SK-N-SH (cell line): ENCODE results near the gene LMO4. TPM values are rescaled to one million over a fixed set of nuclear protein-coding genes. Genes with fewer than 3 reads are reported as not detected.

Experiments
- CTCF ChIA-PET: fragments of 300-600, 350-600 bp; formaldehyde crosslinking; extraction: SDS; loops from one replicate; lab custom pipeline; 2021; lab: Yijun Ruan, JAX
- POLR2A ChIA-PET: fragments of 350-600 bp; sonication (Branson Sonifier 250); formaldehyde crosslinking; extraction: SDS; loops from one replicate; lab custom pipeline; 2020; ENCODE audit warnings: antibody characterized with exemption, inconsistent platforms; lab: Yijun Ruan, JAX
- DNase-seq: peaks from one replicate; pipeline ENCODE4 v3.0.0; 2012
- H2AFZ ChIP-seq: fragments of 200-600 bp; sonication (generic); 2 replicates; pipeline ENCODE4 v1.8.1; 2016; ENCODE audit warnings: antibody characterized with exemption, mild to moderate bottlenecking, low read depth
- H3F3A ChIP-seq: fragments of 200-600 bp; sonication (generic); replicated peaks from 2 replicates; pipeline ENCODE3; 2016; ENCODE audit warnings: antibody characterized with exemption, mild to moderate bottlenecking; ENCODE audit not compliant: insufficient read depth
- H3K27ac ChIP-seq, 2 experiments: fragments of 200-500 bp in 1 of 2; fragments of 200-600 bp in 1 of 2; sonication (Bioruptor generic) in 1 of 2; sonication (generic), shearing (Covaris generic) in 1 of 2; 2 replicates each; pipeline versions ENCODE4 v1.5.1 to v1.6.1; 2014 to 2016; ENCODE audit warnings: low read depth in 2 of 2, inconsistent platforms in 1 of 2, low read length in 1 of 2, mild to moderate bottlenecking in 1 of 2, mixed read lengths in 1 of 2
- H3K27me3 ChIP-seq: fragments of 200-600 bp; sonication (generic), shearing (Covaris generic); 2 replicates; pipeline ENCODE4 v1.6.1; 2016; ENCODE audit warnings: mixed run types; ENCODE audit not compliant: insufficient read depth
- H3K36me3 ChIP-seq, 2 experiments: fragments of 200-500 bp in 1 of 2; fragments of 200-600 bp in 1 of 2; sonication (Bioruptor generic) in 1 of 2; sonication (generic) in 1 of 2; replicated peaks in 1 of 2; 2 replicates each; pipeline versions ENCODE3 to v1.5.1; 2014 to 2016; ENCODE audit warnings: low read length in 1 of 2, mild to moderate bottlenecking in 1 of 2; ENCODE audit not compliant: insufficient read depth in 2 of 2, control insufficient read depth in 1 of 2
- H3K4me1 ChIP-seq, 2 experiments: fragments of 200-500 bp in 1 of 2; fragments of 200-600 bp in 1 of 2; sonication (Bioruptor generic) in 1 of 2; sonication (generic), shearing (Covaris generic) in 1 of 2; 2 replicates each; pipeline versions ENCODE4 v1.5.1 to v1.6.1; 2014 to 2016; ENCODE audit warnings: low read depth in 1 of 2, low read length in 1 of 2, mixed run types in 1 of 2; ENCODE audit not compliant: insufficient read depth in 2 of 2, control insufficient read depth in 1 of 2
- H3K4me2 ChIP-seq: fragments of 200-600 bp; sonication (generic), shearing (Covaris generic); 2 replicates; pipeline ENCODE4 v1.6.1; 2017; ENCODE audit warnings: mixed run types
- H3K4me3 ChIP-seq, 2 experiments: fragments of 200-500 bp in 1 of 2; fragments of 200-600 bp in 1 of 2; sonication (Bioruptor generic) in 1 of 2; sonication (generic), shearing (Covaris generic) in 1 of 2; 2 replicates each; pipeline versions ENCODE4 v1.5.1 to v1.8.1; 2014 to 2016; ENCODE audit warnings: low read depth in 2 of 2, inconsistent platforms in 1 of 2, low read length in 1 of 2, mild to moderate bottlenecking in 1 of 2, mixed read lengths in 1 of 2, moderate library complexity in 1 of 2
- H3K79me2 ChIP-seq: fragments of 200-600 bp; sonication (generic); 2 replicates; pipeline ENCODE4 v1.8.1; 2017; ENCODE audit warnings: mild to moderate bottlenecking; ENCODE audit not compliant: insufficient read depth
- H3K9ac ChIP-seq: fragments of 200-600 bp; sonication (generic); 2 replicates; pipeline ENCODE4 v1.6.1; 2017; ENCODE audit warnings: mixed run types
- H3K9me2 ChIP-seq: fragments of 200-600 bp; sonication (generic); 2 replicates; pipeline ENCODE4 v1.6.1; 2017; ENCODE audit warnings: mixed run types
- H3K9me3 ChIP-seq: fragments of 200-600 bp; sonication (generic); 2 replicates; pipeline ENCODE4 v1.6.1; 2017; ENCODE audit warnings: mixed run types, mild to moderate bottlenecking, moderate library complexity
- H4K20me1 ChIP-seq: fragments of 200-600 bp; sonication (generic); 2 replicates; pipeline ENCODE4 v1.6.1; 2017; ENCODE audit warnings: mild to moderate bottlenecking, mixed run types; ENCODE audit not compliant: insufficient read depth
- CHD2 ChIP-seq: fragments of 150-350 bp; IDR thresholded peaks from 2 replicates; pipeline ENCODE4 v1.6.1; 2018; ENCODE audit warnings: low read length; ENCODE audit not compliant: partially characterized antibody
- EP300 ChIP-seq, 2 experiments: IDR thresholded peaks; 2 replicates each; pipeline versions ENCODE4 v1.4.0 to v1.6.1; 2012; ENCODE audit warnings: borderline replicate concordance in 1 of 2, low read depth in 1 of 2, low read length in 1 of 2
- FOSL2 ChIP-seq: IDR thresholded peaks from 2 replicates; pipeline ENCODE4 v1.4.0; 2012; ENCODE audit warnings: low read depth, mild to moderate bottlenecking, moderate library complexity, borderline replicate concordance
- FOXM1 ChIP-seq: IDR thresholded peaks from 2 replicates; pipeline ENCODE4 v1.4.0; 2012; ENCODE audit warnings: low read depth, mild to moderate bottlenecking
- GABPA ChIP-seq: IDR thresholded peaks from 2 replicates; pipeline ENCODE4 v1.4.0; 2012; ENCODE audit warnings: low read depth, mild to moderate bottlenecking
- GATA2 ChIP-seq: sonication (generic); formaldehyde crosslinking; IDR thresholded peaks from 2 replicates; pipeline ENCODE4 v1.5.0; 2020; ENCODE audit warnings: mild to moderate bottlenecking, missing genetic modification reagents
- JUND ChIP-seq: IDR thresholded peaks from 2 replicates; pipeline ENCODE4 v1.4.0; 2012
- MXI1 ChIP-seq: IDR thresholded peaks from 2 replicates; pipeline ENCODE4 v1.6.1; 2012; ENCODE audit warnings: mild to moderate bottlenecking, low read depth, low read length, improper control_type of control experiment
- NFIC ChIP-seq: IDR thresholded peaks from 2 replicates; pipeline ENCODE4 v1.4.0; 2012; ENCODE audit warnings: borderline replicate concordance
- POLR2AphosphoS5 ChIP-seq: IDR thresholded peaks from 2 replicates; pipeline ENCODE4 v1.6.1; 2012; ENCODE audit warnings: low read depth, low read length
- RFX5 ChIP-seq: IDR thresholded peaks from 2 replicates; pipeline ENCODE4 v1.6.1; 2012; ENCODE audit warnings: mild to moderate bottlenecking, improper control_type of control experiment, low read length
- SMC3 ChIP-seq: IDR thresholded peaks from 2 replicates; pipeline ENCODE4 v1.6.1; 2012; ENCODE audit warnings: low read depth, low read length, improper control_type of control experiment
- TAF1 ChIP-seq: IDR thresholded peaks from 2 replicates; pipeline ENCODE4 v1.6.1; 2012; ENCODE audit warnings: low read depth, mild to moderate bottlenecking, low read length, moderate library complexity, borderline replicate concordance
- TCF12 ChIP-seq: IDR thresholded peaks from 2 replicates; pipeline ENCODE4 v1.4.0; 2012
- TEAD4 ChIP-seq: IDR thresholded peaks from 2 replicates; pipeline ENCODE4 v1.4.0; 2012; ENCODE audit warnings: mild to moderate bottlenecking, borderline replicate concordance; ENCODE audit not compliant: insufficient read depth
- WGBS: methylation state at CpG from one replicate; pipeline ENCODE4 v1.1.6; 2017; ENCODE audit warnings: low lambda C conversion rate; 5-methylcytosine and 5-hydroxymethylcytosine counted together
- polyA plus RNA-seq, 3 experiments: library from polyadenylated mRNA; depleted of rRNA; stranded (reverse); fragments of >200 nt; gene quantifications; 2 replicates each; pipeline ENCODE4 v1.2.3, GENCODE V29; 2012
- TF ChIP-seq, protein P1 (sequence below): IDR thresholded peaks from 2 replicates; pipeline ENCODE4 v1.6.1; 2012; ENCODE audit warnings: mild to moderate bottlenecking, low read depth, low read length, moderate library complexity
- TF ChIP-seq, protein P2 (sequence below): IDR thresholded peaks from 2 replicates; pipeline ENCODE4 v1.4.0; 2012; ENCODE audit warnings: low read depth, borderline replicate concordance
- TF ChIP-seq, protein P3 (sequence below): IDR thresholded peaks from 2 replicates; pipeline ENCODE4 v1.4.0; 2012; ENCODE audit warnings: low read depth
- TF ChIP-seq, protein P4 (sequence below): fragments of 150-350 bp; IDR thresholded peaks from 2 replicates; pipeline ENCODE4 v1.6.1; 2016; ENCODE audit warnings: mild to moderate bottlenecking, low read depth, low read length
- TF ChIP-seq, protein P5 (sequence below): fragments of 200-600 bp; sonication (generic); IDR thresholded peaks from 2 replicates; pipeline ENCODE4 v1.6.1; 2017; ENCODE audit warnings: antibody characterized with exemption, mild to moderate bottlenecking, moderate library complexity

LMO4 gene
- polyA plus RNA-seq, 1 of the 3 experiments (the other 2 are of a cell fraction) = 64.7 TPM

DNA sequence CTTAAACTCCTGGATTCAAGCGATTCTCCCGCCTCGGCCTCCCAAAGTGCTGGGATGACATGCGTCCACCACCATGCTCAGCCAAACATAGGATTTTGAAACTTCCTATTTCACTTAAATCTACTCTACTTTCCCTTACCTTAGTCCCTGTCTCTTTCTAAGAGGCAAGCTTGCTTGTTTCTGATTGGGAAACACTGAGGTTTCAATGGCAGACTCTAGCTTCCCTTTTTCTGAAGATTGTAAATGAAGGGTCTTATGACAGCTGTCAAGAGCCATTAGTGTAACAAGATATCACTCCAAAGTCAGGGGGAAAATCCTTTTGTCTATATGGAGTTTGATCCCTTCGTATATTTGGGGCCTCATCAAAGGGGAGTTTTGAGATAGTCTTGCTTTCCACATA is 23.5 kb upstream of the LMO4 start:
- Histone ChIP-seq H3F3A (no peaks in the 10 kb centered on the region), H2AFZ (no peak overlapping the region), H3K4me1 (peaks cover 0 to 2% of the 10 kb centered on the region in 2 experiments; a peak in 2 of 4 replicates), H3K27ac (no peak overlapping the region), H3K9me3 (no peaks in the 10 kb centered on the region), H3K4me2 (peak overlapping the region; percentile 17; the same call in 1 of the 2 replicates), H3K36me3 (no peaks in the 10 kb centered on the region), H3K9me2 (no peaks in the 10 kb centered on the region), H3K27me3 (no peaks in the 10 kb centered on the region), H3K79me2 (no peaks in the 10 kb centered on the region)
- no peak for DNase-seq
- POLR2A ChIA-PET = no interaction called here
- WGBS = 74% methylated on average over 5 of the region's 5 CpGs
- TF ChIP-seq, protein P1, sequence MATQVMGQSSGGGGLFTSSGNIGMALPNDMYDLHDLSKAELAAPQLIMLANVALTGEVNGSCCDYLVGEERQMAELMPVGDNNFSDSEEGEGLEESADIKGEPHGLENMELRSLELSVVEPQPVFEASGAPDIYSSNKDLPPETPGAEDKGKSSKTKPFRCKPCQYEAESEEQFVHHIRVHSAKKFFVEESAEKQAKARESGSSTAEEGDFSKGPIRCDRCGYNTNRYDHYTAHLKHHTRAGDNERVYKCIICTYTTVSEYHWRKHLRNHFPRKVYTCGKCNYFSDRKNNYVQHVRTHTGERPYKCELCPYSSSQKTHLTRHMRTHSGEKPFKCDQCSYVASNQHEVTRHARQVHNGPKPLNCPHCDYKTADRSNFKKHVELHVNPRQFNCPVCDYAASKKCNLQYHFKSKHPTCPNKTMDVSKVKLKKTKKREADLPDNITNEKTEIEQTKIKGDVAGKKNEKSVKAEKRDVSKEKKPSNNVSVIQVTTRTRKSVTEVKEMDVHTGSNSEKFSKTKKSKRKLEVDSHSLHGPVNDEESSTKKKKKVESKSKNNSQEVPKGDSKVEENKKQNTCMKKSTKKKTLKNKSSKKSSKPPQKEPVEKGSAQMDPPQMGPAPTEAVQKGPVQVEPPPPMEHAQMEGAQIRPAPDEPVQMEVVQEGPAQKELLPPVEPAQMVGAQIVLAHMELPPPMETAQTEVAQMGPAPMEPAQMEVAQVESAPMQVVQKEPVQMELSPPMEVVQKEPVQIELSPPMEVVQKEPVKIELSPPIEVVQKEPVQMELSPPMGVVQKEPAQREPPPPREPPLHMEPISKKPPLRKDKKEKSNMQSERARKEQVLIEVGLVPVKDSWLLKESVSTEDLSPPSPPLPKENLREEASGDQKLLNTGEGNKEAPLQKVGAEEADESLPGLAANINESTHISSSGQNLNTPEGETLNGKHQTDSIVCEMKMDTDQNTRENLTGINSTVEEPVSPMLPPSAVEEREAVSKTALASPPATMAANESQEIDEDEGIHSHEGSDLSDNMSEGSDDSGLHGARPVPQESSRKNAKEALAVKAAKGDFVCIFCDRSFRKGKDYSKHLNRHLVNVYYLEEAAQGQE = no peak
- TF ChIP-seq TAF1 = no peak
- TF ChIP-seq GATA2 (CRISPR knock-in tag) = no peak
- TF ChIP-seq, protein P2, sequence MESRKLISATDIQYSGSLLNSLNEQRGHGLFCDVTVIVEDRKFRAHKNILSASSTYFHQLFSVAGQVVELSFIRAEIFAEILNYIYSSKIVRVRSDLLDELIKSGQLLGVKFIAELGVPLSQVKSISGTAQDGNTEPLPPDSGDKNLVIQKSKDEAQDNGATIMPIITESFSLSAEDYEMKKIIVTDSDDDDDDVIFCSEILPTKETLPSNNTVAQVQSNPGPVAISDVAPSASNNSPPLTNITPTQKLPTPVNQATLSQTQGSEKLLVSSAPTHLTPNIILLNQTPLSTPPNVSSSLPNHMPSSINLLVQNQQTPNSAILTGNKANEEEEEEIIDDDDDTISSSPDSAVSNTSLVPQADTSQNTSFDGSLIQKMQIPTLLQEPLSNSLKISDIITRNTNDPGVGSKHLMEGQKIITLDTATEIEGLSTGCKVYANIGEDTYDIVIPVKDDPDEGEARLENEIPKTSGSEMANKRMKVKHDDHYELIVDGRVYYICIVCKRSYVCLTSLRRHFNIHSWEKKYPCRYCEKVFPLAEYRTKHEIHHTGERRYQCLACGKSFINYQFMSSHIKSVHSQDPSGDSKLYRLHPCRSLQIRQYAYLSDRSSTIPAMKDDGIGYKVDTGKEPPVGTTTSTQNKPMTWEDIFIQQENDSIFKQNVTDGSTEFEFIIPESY = no peak
- TF ChIP-seq, protein P3, sequence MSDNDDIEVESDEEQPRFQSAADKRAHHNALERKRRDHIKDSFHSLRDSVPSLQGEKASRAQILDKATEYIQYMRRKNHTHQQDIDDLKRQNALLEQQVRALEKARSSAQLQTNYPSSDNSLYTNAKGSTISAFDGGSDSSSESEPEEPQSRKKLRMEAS = no peak
- no peak for TF ChIP-seq FOSL2
- TF ChIP-seq RFX5 = no peak
- no peak for TF ChIP-seq POLR2AphosphoS5
- no peak for TF ChIP-seq SMC3
- TF ChIP-seq MXI1 = no peak
- TF ChIP-seq, all 33 proteins: peak for 0
- no peak overlapping the region for H3K9ac ChIP-seq
- H4K20me1 ChIP-seq = no peaks in the 10 kb centered on the region
- no peak overlapping the region for H3K4me3 ChIP-seq
- CTCF ChIA-PET = interaction anchor here (1.8 to 1.9 kb wide), 2 partner anchors 9 to 12 kb away, joined by 5 to 12 read pairs; no protein-coding TSS in a partner anchor

DNA sequence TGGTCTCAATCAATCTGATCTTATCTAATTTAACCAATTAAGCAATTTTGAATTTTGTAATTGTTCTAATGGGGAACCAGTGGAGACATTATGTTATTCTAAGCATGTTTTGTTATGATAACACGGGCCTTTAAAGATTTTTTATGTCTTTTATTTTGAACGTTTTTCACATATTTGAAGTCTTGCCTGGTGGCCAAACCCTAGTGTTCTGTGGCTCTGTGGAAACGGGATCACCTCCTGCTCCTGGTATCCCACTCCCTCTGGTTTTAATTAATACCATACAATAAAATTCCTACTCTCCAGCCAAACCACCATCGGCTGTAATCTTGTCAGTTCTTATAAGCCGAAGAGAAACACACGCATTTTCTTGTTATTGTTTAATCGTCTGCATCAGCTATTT is 22.9 kb upstream of the LMO4 start:
- peaks cover 0 to 2% of the 10 kb centered on the region in 2 experiments; a peak in 2 of 4 replicates for H3K4me1 ChIP-seq
- TF ChIP-seq, protein P4, sequence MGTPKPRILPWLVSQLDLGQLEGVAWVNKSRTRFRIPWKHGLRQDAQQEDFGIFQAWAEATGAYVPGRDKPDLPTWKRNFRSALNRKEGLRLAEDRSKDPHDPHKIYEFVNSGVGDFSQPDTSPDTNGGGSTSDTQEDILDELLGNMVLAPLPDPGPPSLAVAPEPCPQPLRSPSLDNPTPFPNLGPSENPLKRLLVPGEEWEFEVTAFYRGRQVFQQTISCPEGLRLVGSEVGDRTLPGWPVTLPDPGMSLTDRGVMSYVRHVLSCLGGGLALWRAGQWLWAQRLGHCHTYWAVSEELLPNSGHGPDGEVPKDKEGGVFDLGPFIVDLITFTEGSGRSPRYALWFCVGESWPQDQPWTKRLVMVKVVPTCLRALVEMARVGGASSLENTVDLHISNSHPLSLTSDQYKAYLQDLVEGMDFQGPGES = no peak
- TF ChIP-seq TEAD4 (peak; percentile 51; the same call in 1 of the 2 replicates), GATA2 (CRISPR knock-in tag) (no peak), TCF12 (peak; percentile 97), GABPA (no peak), NFIC (peak; percentile 79), CHD2 (no peak), FOXM1 (no peak), POLR2AphosphoS5 (peak; percentile 86), JUND (peak; percentile 9; the same call in 1 of the 2 replicates), EP300 (IDR thresholded peaks at IDR 0.05; ENCODE audit: borderline replicate concordance in 1 of 2, low read depth in 1 of 2, low read length in 1 of 2) (peak; percentile 46 to 66; a peak in 2 of 4 replicates)
- TF ChIP-seq, protein P5, sequence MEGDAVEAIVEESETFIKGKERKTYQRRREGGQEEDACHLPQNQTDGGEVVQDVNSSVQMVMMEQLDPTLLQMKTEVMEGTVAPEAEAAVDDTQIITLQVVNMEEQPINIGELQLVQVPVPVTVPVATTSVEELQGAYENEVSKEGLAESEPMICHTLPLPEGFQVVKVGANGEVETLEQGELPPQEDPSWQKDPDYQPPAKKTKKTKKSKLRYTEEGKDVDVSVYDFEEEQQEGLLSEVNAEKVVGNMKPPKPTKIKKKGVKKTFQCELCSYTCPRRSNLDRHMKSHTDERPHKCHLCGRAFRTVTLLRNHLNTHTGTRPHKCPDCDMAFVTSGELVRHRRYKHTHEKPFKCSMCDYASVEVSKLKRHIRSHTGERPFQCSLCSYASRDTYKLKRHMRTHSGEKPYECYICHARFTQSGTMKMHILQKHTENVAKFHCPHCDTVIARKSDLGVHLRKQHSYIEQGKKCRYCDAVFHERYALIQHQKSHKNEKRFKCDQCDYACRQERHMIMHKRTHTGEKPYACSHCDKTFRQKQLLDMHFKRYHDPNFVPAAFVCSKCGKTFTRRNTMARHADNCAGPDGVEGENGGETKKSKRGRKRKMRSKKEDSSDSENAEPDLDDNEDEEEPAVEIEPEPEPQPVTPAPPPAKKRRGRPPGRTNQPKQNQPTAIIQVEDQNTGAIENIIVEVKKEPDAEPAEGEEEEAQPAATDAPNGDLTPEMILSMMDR = no peak

More for the DNA sequence above, 22.9 kb upstream of the LMO4 start:
- Histone ChIP-seq H3K9me3 (no peaks in the 10 kb centered on the region), H3K36me3 (no peaks in the 10 kb centered on the region), H3F3A (no peaks in the 10 kb centered on the region), H2AFZ (no peak overlapping the region), H4K20me1 (no peaks in the 10 kb centered on the region), H3K27ac (no peak overlapping the region; a peak in 1 of 4 replicates), H3K9ac (no peak overlapping the region), H3K4me3 (no peak overlapping the region), H3K4me2 (peak overlapping the region; percentile 17; the same call in 1 of the 2 replicates), H3K9me2 (no peaks in the 10 kb centered on the region), H3K27me3 (no peaks in the 10 kb centered on the region), H3K79me2 (no peaks in the 10 kb centered on the region)
- ChIA-PET POLR2A (no interaction called here), CTCF (interaction anchor here (0.7 to 1.9 kb wide), 2 partner anchors 10 to 12 kb away, joined by 3 to 5 read pairs; no protein-coding TSS in a partner anchor)
- WGBS = 15% methylated on average over 7 of the region's 7 CpGs
- peak; percentile 46 for DNase-seq
